Measurements from ENCODE around the gene ZFYVE21. TPM values are rescaled to one million over a fixed set of nuclear protein-coding genes. Genes with fewer than 3 reads are reported as not detected.
A peak's percentile ranks its signal among the peaks of the same experiment; 100 is the strongest.

Gene ZFYVE21
- total RNA-seq, 6 donors from 2014 or later: 29.3 to 92.1 (median 65.5) TPM

DNA sequence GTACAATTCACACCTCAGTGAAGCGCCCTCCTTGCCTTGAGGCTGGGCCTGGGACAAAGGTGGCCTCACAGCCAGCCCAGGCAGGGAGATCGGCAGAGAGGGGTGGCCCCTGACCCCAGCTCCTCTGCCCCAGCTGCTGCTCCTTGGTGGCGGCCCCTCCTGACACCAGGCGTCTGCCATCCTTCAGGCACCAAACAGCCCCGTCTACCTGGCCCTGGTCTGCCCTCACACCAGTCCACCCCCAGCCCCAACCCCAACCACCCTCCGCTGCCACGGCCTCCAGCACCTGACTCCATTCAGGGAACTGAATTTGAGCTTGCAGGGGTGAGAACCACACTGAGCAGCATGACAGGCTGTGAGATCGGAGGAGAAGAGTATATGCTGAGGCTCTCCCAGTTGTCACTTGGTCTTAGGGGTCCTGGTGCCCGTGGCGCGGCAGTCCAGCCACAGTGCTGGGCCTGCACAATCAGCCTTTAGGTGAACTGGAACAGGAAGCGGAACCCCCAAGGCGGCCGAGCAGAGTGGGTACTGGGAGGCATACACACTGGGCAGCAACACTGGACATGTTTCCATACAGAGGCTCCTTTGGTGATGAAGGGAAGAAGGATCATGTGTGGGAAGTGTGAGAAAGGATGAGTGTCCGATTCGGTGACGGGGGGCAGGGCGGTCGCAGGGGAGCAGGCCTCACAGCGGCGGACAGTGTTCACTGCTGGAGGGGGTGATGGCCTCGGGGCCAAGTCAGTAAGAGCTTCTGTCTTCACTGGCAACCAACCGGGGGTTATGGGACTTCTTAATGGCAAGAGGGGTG, 18.7 kb downstream of the ZFYVE21 start:
- peaks cover 17 to 82% (median 55%) of the 10 kb centered on the region in 4 donors for H3K36me3 ChIP-seq
- no peak overlapping the region for H3K27ac ChIP-seq
- no peaks in the 10 kb centered on the region for H3K27me3 ChIP-seq
- no peak for TF ChIP-seq POLR2A (IDR thresholded peaks at IDR 0.05)
- TF ChIP-seq, protein P1, sequence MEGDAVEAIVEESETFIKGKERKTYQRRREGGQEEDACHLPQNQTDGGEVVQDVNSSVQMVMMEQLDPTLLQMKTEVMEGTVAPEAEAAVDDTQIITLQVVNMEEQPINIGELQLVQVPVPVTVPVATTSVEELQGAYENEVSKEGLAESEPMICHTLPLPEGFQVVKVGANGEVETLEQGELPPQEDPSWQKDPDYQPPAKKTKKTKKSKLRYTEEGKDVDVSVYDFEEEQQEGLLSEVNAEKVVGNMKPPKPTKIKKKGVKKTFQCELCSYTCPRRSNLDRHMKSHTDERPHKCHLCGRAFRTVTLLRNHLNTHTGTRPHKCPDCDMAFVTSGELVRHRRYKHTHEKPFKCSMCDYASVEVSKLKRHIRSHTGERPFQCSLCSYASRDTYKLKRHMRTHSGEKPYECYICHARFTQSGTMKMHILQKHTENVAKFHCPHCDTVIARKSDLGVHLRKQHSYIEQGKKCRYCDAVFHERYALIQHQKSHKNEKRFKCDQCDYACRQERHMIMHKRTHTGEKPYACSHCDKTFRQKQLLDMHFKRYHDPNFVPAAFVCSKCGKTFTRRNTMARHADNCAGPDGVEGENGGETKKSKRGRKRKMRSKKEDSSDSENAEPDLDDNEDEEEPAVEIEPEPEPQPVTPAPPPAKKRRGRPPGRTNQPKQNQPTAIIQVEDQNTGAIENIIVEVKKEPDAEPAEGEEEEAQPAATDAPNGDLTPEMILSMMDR (IDR thresholded peaks at IDR 0.05): no peak
- TF ChIP-seq EP300 (IDR thresholded peaks at IDR 0.05): no peak
- TF ChIP-seq POLR2AphosphoS5 (IDR thresholded peaks at IDR 0.05): no peak
- DNase-seq: no peak
- no peak for ATAC-seq (ENCODE audit: low FRiP score in 2 of 2)
- WGBS, 2 donors: 93 to 94% methylated on average over 16 to 23 of the region's 23 CpGs
- no peaks in the 10 kb centered on the region for H3K9me3 ChIP-seq
- H3K4me1 ChIP-seq: peaks cover 0 to 21% (median 12%) of the 10 kb centered on the region in 4 donors
- H3K4me3 ChIP-seq: no peak overlapping the region

DNA sequence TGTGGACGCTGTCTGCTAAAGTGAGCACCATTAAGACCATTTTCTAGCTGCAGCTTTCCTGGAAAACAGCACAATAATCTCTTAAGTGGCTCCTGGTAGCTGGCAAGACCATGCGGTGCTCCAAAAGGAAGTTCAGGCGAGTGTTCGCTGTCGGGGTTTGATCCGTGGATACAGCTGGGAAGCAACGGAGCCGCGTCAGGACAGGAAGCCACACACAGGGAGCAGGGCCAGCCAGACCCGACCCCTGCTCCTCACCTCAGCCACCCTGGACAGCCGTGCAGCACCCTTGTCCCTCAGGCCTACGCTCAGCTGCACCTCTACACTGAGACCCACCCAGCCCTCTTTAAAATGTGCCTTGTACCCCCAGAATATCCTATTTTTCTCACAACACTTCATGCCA, 19.4 kb downstream of the ZFYVE21 start:
- no peaks in the 10 kb centered on the region for H3K9me3 ChIP-seq
- DNase-seq (no peak), ATAC-seq (ENCODE audit: low FRiP score in 2 of 2) (no peak)
- 69 to 70% methylated on average over 12 of the region's 12 CpGs for WGBS, 2 donors
- TF ChIP-seq, protein P1 (IDR thresholded peaks at IDR 0.05): no peak
- TF ChIP-seq POLR2A (IDR thresholded peaks at IDR 0.05) (no peak), POLR2AphosphoS5 (IDR thresholded peaks at IDR 0.05) (no peak), EP300 (IDR thresholded peaks at IDR 0.05) (no peak)
- H3K27ac ChIP-seq: peak overlapping the region in 2 of 4 donors; percentile 11 to 58
- no peak overlapping the region for H3K4me3 ChIP-seq
- no peaks in the 10 kb centered on the region for H3K27me3 ChIP-seq
- peaks cover 19 to 82% (median 57%) of the 10 kb centered on the region in 4 donors for H3K36me3 ChIP-seq
- peaks cover 0 to 18% (median 8%) of the 10 kb centered on the region in 4 donors for H3K4me1 ChIP-seq

- 0 to 53% methylated on average over 1 to 3 of the region's 7 CpGs for WGBS, 2 donors
- Histone ChIP-seq H3K4me1 (peaks cover 0 to 18% (median 7%) of the 10 kb centered on the region in 4 donors), H3K4me3 (no peak overlapping the region), H3K36me3 (peaks cover 21 to 82% (median 59%) of the 10 kb centered on the region in 4 donors), H3K9me3 (no peaks in the 10 kb centered on the region), H3K27me3 (no peaks in the 10 kb centered on the region), H3K27ac (peak overlapping the region in 2 of 4 donors; percentile 11 to 58)
- DNase-seq (no peak), ATAC-seq (ENCODE audit: low FRiP score in 2 of 2) (no peak)
- TF ChIP-seq, protein P1 (IDR thresholded peaks at IDR 0.05): no peak
- TF ChIP-seq POLR2AphosphoS5 (IDR thresholded peaks at IDR 0.05): no peak
- no peak for TF ChIP-seq POLR2A (IDR thresholded peaks at IDR 0.05)
- no peak for TF ChIP-seq EP300 (IDR thresholded peaks at IDR 0.05)
Observed at GRCh38 chr14:103735439-103735814, 19.8 kb downstream of the ZFYVE21 start.

DNA sequence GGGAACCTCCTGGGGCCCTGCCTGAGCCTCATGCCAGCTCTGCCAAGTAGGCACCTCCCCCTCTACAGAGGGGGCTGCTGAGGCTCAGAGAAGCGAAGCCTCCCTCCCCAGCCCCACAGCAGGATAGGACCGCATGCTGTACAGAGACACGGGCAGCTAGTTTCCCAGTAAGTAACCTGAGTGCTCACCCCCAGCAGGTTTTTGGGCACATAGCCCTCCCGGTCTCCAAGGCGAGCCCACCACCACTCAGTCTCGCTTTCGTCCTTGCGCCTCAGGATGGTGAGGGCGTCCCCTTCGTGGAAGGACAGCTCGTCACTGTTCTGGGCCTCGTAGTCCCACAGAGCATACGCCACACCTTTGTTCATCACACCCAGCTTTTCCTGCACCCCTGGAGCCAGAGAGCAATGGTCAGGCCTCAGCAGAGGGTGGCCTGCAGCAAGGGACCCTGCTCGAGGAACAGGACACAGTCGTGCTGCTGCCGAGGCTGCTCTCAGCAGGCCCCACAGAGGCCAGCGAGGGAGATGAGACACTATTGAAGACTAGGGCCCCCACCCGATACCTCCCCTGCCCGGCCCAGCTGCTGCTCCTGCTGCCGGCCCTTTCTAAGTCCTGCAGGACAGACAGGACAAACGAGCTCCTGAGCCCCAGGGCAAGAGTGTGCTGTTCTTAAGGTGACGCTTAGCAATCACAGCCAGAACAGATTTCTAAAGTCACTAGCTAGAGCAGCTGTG, 20.4 kb downstream of the ZFYVE21 start:
- H3K27ac ChIP-seq: peak overlapping the region in 3 of 4 donors; percentile 24 to 64 (median 58)
- 87 to 94% methylated on average over 12 to 22 of the region's 22 CpGs for WGBS, 2 donors
- H3K27me3 ChIP-seq: no peaks in the 10 kb centered on the region
- no peaks in the 10 kb centered on the region for H3K9me3 ChIP-seq
- peaks cover 0 to 18% (median 7%) of the 10 kb centered on the region in 4 donors for H3K4me1 ChIP-seq
- no peak for TF ChIP-seq POLR2AphosphoS5 (IDR thresholded peaks at IDR 0.05)
- no peak for TF ChIP-seq EP300 (IDR thresholded peaks at IDR 0.05)
- no peak for TF ChIP-seq POLR2A (IDR thresholded peaks at IDR 0.05)
- TF ChIP-seq, protein P1 (IDR thresholded peaks at IDR 0.05): no peak
- DNase-seq (no peak), ATAC-seq (ENCODE audit: low FRiP score in 2 of 2) (no peak)
- H3K4me3 ChIP-seq: no peak overlapping the region
- H3K36me3 ChIP-seq: peaks cover 21 to 86% (median 63%) of the 10 kb centered on the region in 4 donors
